GM23248 (cell line): ENCODE results near the gene TMEM60. TPM values are rescaled to one million over a fixed set of nuclear protein-coding genes. Genes with fewer than 3 reads are reported as not detected.

Experiments used
- DNase-seq: peaks from one replicate; pipeline ENCODE4 v3.0.0-alpha.2; 2015
- H2AFZ ChIP-seq: fragments of 200-600 bp; sonication (generic); 2 replicates; pipeline ENCODE4 v1.6.1; 2016; ENCODE audit warnings: antibody characterized with exemption
- H3F3A ChIP-seq: fragments of 200-600 bp; sonication (generic); 2 replicates; pipeline ENCODE4 v1.6.1; 2016; ENCODE audit warnings: mild to moderate bottlenecking, antibody characterized with exemption, mixed run types; ENCODE audit not compliant: insufficient read depth
- H3K27ac ChIP-seq: fragments of 200-600 bp; sonication (generic); 2 replicates; pipeline ENCODE4 v1.5.1; 2016; ENCODE audit warnings: mild to moderate bottlenecking
- H3K27me3 ChIP-seq: fragments of 200-600 bp; sonication (generic); replicated peaks from 2 replicates; pipeline ENCODE4 v1.6.1; 2016; ENCODE audit warnings: mild to moderate bottlenecking; ENCODE audit not compliant: insufficient read depth
- H3K36me3 ChIP-seq: fragments of 200-600 bp; sonication (generic); 2 replicates; pipeline ENCODE4 v1.6.1; 2016; ENCODE audit warnings: low read depth, mild to moderate bottlenecking
- H3K4me1 ChIP-seq: fragments of 200-600 bp; sonication (generic); 2 replicates; pipeline ENCODE4 v1.6.1; 2016; ENCODE audit warnings: mild to moderate bottlenecking; ENCODE audit not compliant: insufficient read depth
- H3K4me2 ChIP-seq: fragments of 200-600 bp; sonication (generic); one replicate; pipeline ENCODE4 v1.6.1; 2016; ENCODE audit warnings: mild to moderate bottlenecking; ENCODE audit not compliant: unreplicated experiment
- H3K4me3 ChIP-seq: fragments of 200-600 bp; sonication (generic); 2 replicates; pipeline ENCODE4 v1.5.1; 2016; ENCODE audit warnings: mild to moderate bottlenecking
- H3K79me2 ChIP-seq: fragments of 200-600 bp; sonication (generic); 2 replicates; pipeline ENCODE4 v1.6.1; 2016; ENCODE audit warnings: mild to moderate bottlenecking; ENCODE audit not compliant: insufficient read depth
- H3K9ac ChIP-seq: fragments of 200-600 bp; sonication (generic); 2 replicates; pipeline ENCODE4 v1.6.1; 2016; ENCODE audit warnings: mild to moderate bottlenecking
- H3K9me2 ChIP-seq: fragments of 200-600 bp; sonication (generic); 2 replicates; pipeline ENCODE4 v1.6.1; 2016; ENCODE audit warnings: mixed run types, mild to moderate bottlenecking, moderate library complexity; ENCODE audit not compliant: insufficient read depth
- H3K9me3 ChIP-seq: fragments of 200-600 bp; sonication (generic); one replicate; pipeline ENCODE4 v1.6.1; 2017; ENCODE audit warnings: low read depth
- H4K20me1 ChIP-seq: fragments of 200-600 bp; sonication (generic); 2 replicates; pipeline ENCODE4 v1.6.0; 2016; ENCODE audit not compliant: insufficient read depth
- EZH2 ChIP-seq: fragments of 200-600 bp; sonication (generic); IDR thresholded peaks from 2 replicates; pipeline ENCODE4 v1.6.1; 2018; ENCODE audit warnings: antibody characterized with exemption, mild to moderate bottlenecking; ENCODE audit not compliant: insufficient read depth, poor library complexity, severe bottlenecking
- EZH2phosphoT487 ChIP-seq: fragments of 200-600 bp; sonication (generic); IDR thresholded peaks from 2 replicates; pipeline ENCODE4 v1.6.1; 2018; ENCODE audit warnings: antibody characterized with exemption, moderate library complexity, mild to moderate bottlenecking, low read depth; ENCODE audit not compliant: insufficient read depth
- WGBS, 2 experiments: methylation state at CpG; one replicate each; pipeline ENCODE4 v1.1.6; 2015 to 2017; ENCODE audit warnings: low lambda C conversion rate in 2 of 2, low coverage in 1 of 2; ENCODE audit errors: missing lambda C conversion rate in 2 of 2; 5-methylcytosine and 5-hydroxymethylcytosine counted together
- in situ Hi-C: fragments of 300-500 bp; cut with MboI; formaldehyde crosslinking; loops from 2 replicates; pipeline ENCODE4 v1.15.0; 2020
- polyA plus RNA-seq: library from polyadenylated mRNA; unstranded; fragments of >200 nt; fragmentation: Nextera tagmentation; extraction: Ambion mirVana; gene quantifications from 2 replicates; pipeline ENCODE4 v1.2.1, GENCODE V29; 2016
- total RNA-seq: library from RNA; depleted of rRNA; stranded (reverse); fragments of >200 nt; shearing (Covaris generic); gene quantifications from 2 replicates; pipeline ENCODE4 v1.2.3, GENCODE V29; 2014

TMEM60 gene
- total and polyA plus RNA-seq, 2 experiments from 2014 or later = 17.7 to 28.9 TPM

DNA sequence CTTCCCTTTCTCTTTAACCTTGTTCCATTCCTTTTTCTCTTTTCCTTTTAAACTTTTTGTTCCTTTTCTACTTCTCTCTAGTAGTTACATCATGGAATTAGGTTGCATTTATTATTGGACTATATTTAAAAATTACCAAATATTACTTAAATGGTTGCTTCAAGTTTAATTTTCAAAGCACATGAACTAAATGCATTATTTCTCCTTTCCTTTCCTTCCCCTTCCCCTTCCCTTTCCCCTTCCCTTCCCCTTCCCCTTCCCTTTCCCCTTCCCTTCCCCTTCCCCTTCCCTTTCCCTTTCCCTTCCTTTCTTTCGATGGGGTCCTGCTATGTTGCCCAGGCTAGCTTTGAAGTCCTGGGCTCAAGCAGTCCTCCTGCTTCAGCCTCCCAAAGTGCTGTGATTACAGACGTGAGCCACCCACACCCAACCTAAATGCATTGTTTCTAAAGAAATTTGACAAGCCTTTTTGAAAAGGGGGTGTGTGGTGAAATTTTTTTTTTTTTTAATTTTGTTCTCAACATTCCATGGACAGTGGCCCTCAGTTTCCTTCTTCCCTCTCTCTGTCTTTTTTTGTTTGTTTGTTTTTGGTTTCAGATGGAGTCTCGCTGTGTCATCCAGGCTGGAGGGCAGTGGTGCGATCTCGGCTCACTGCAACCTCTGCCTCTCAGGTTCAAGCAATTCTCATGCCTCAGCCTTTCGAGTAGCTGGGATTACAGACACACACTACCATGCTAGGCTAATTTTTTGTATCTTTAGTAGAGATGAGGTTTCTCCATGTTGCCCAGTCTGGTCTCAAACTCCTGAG lies 31.2 kb downstream of the TMEM60 start:
- H3K9me3 ChIP-seq = no peaks in the 10 kb centered on the region
- no peak overlapping the region for H3K9ac ChIP-seq
- H3F3A ChIP-seq = no peaks in the 10 kb centered on the region
- H3K4me2 ChIP-seq = no peak overlapping the region
- peaks cover 50% of the 10 kb centered on the region for H3K79me2 ChIP-seq
- H4K20me1 ChIP-seq = no peaks in the 10 kb centered on the region
- 82 to 88% methylated on average over 6 of the region's 6 CpGs for WGBS, 2 experiments
- DNase-seq = no peak
- in situ Hi-C loops = no loop called here
- peaks cover 13% of the 10 kb centered on the region; the same call in 1 of the 2 replicates for H3K4me1 ChIP-seq
- no peak overlapping the region for H3K4me3 ChIP-seq
- no peaks in the 10 kb centered on the region for H3K9me2 ChIP-seq
- H2AFZ ChIP-seq = no peak overlapping the region
- H3K27me3 ChIP-seq = no peaks in the 10 kb centered on the region
- peaks cover 11% of the 10 kb centered on the region; the same call in 1 of the 2 replicates for H3K36me3 ChIP-seq
- no peak overlapping the region for H3K27ac ChIP-seq
- TF ChIP-seq EZH2 (no peak), EZH2phosphoT487 (no peak)

- Histone ChIP-seq H3F3A (no peaks in the 10 kb centered on the region), H2AFZ (no peak overlapping the region), H3K27ac (no peak overlapping the region), H3K4me2 (no peak overlapping the region), H3K9ac (no peak overlapping the region), H3K79me2 (peaks cover 57% of the 10 kb centered on the region), H4K20me1 (no peaks in the 10 kb centered on the region), H3K9me2 (no peaks in the 10 kb centered on the region), H3K4me3 (no peak overlapping the region), H3K9me3 (no peaks in the 10 kb centered on the region), H3K36me3 (peaks cover 11% of the 10 kb centered on the region; the same call in 1 of the 2 replicates), H3K27me3 (no peaks in the 10 kb centered on the region), H3K4me1 (peaks cover 13% of the 10 kb centered on the region; the same call in 1 of the 2 replicates)
- no peak for DNase-seq
- TF ChIP-seq EZH2phosphoT487 = no peak
- TF ChIP-seq EZH2 = no peak
- in situ Hi-C loops = no loop called here
- 92 to 99% methylated on average over 4 of the region's 4 CpGs for WGBS, 2 experiments
These were observed 32.1 kb downstream of the TMEM60 start for GRCh38 chr7:77765906-77766800.

- H3K27ac ChIP-seq = no peak overlapping the region
These were observed 32.8 kb downstream of the TMEM60 start for GRCh38 chr7:77765481-77765880.

GRCh38 chr7:77760809-77761453 lies 37.3 kb downstream of the TMEM60 start:
- peaks cover 81% of the 10 kb centered on the region for H3K79me2 ChIP-seq
- in situ Hi-C loops = no loop called here
- DNase-seq = no peak
- H3K4me1 ChIP-seq = peaks cover 22% of the 10 kb centered on the region; the same call in 1 of the 2 replicates
- no peaks in the 10 kb centered on the region for H3K27me3 ChIP-seq
- H3K9ac ChIP-seq = no peak overlapping the region
- H3K4me3 ChIP-seq = no peak overlapping the region
- no peaks in the 10 kb centered on the region for H3K9me3 ChIP-seq
- H4K20me1 ChIP-seq = no peaks in the 10 kb centered on the region
- no peaks in the 10 kb centered on the region for H3K9me2 ChIP-seq
- no peak overlapping the region for H3K4me2 ChIP-seq
- no peak overlapping the region for H3K27ac ChIP-seq
- no peak for TF ChIP-seq EZH2phosphoT487
- 90 to 92% methylated on average over 10 of the region's 10 CpGs for WGBS, 2 experiments
- no peaks in the 10 kb centered on the region for H3K36me3 ChIP-seq
- peaks cover 10% of the 10 kb centered on the region for H3F3A ChIP-seq
- H2AFZ ChIP-seq = no peak overlapping the region

More at GRCh38 chr7:77765481-77765880, 32.8 kb downstream of the TMEM60 start:
- Histone ChIP-seq H3K4me1 (peaks cover 13% of the 10 kb centered on the region; the same call in 1 of the 2 replicates), H3K27me3 (no peaks in the 10 kb centered on the region), H2AFZ (no peak overlapping the region), H3K9me2 (no peaks in the 10 kb centered on the region), H3K9me3 (no peaks in the 10 kb centered on the region), H3F3A (no peaks in the 10 kb centered on the region), H4K20me1 (no peaks in the 10 kb centered on the region), H3K79me2 (peaks cover 64% of the 10 kb centered on the region), H3K9ac (no peak overlapping the region), H3K36me3 (peaks cover 11% of the 10 kb centered on the region; the same call in 1 of the 2 replicates), H3K4me3 (no peak overlapping the region), H3K4me2 (no peak overlapping the region)
- in situ Hi-C loops = no loop called here
- no peak for DNase-seq
- 94 to 98% methylated on average over 3 of the region's 3 CpGs for WGBS, 2 experiments
- no peak for TF ChIP-seq EZH2
- TF ChIP-seq EZH2phosphoT487 = no peak
